ENCODE data around the gene GOLGA3. TPM values are rescaled to one million over a fixed set of nuclear protein-coding genes. Genes with fewer than 3 reads are reported as not detected.

The GOLGA3 gene
- polyA plus RNA-seq, 2 donors, result 10.6 to 18.1 TPM

DNA sequence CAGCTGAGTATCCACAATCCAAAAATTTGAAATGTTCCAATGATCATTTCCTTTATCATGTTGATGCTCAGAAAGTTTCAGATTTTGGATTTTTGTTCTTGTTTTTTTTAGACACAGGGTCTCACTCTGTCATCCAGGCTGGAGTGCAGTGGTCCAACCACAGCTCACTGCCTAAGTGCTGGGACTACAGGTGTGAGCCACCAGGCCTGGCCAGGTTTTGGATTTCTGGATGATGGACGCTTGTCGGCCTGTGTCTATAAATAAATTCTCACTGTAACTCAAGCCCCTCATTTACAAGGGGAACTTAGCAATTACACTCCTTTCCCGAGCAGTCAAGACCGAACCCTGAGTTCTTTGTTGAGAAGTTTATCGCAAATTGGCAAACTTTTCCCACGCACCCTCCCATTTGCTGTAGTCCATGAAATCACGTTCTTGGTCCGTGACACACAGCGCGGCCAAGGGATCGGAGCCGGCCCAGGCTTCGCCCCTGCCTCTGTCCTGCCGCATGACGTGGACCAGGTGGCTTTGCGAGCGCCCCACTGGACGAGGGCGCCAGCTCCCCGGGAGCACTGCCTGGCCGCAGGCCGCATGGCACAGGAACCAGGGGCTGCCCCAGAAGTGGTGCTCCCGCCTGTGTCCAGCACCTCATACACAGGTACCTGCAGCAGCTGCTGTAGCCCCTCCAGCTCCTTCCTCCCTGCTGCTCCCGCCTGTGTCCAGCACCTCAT, 53.0 kb downstream of the GOLGA3 start:
- H3K4me3 ChIP-seq (ENCODE audit: low read depth in 1 of 2, low read length in 2 of 2), result no peak overlapping the region
- no peaks in the 10 kb centered on the region for H3K4me1 ChIP-seq (ENCODE audit: control insufficient read depth in 2 of 2, insufficient read depth in 2 of 2, low read length in 1 of 2)
- H3K9me3 ChIP-seq (ENCODE audit: control insufficient read depth in 2 of 2, insufficient read depth in 1 of 2, low read depth in 1 of 2, low read length in 1 of 2), result no peaks in the 10 kb centered on the region
- WGBS, 2 donors, result 95 to 96% methylated on average over 23 of the region's 24 CpGs
- H3K36me3 ChIP-seq (ENCODE audit: control insufficient read depth in 2 of 2, insufficient read depth in 2 of 2, low read length in 1 of 2), result peaks cover 15 to 64% of the 10 kb centered on the region in 2 donors
- H3K27me3 ChIP-seq (ENCODE audit: control insufficient read depth in 1 of 2, insufficient read depth in 2 of 2, low read length in 2 of 2), result no peaks in the 10 kb centered on the region
- no peak overlapping the region for H3K27ac ChIP-seq (ENCODE audit: low read depth in 2 of 2, low read length in 1 of 2)

DNA sequence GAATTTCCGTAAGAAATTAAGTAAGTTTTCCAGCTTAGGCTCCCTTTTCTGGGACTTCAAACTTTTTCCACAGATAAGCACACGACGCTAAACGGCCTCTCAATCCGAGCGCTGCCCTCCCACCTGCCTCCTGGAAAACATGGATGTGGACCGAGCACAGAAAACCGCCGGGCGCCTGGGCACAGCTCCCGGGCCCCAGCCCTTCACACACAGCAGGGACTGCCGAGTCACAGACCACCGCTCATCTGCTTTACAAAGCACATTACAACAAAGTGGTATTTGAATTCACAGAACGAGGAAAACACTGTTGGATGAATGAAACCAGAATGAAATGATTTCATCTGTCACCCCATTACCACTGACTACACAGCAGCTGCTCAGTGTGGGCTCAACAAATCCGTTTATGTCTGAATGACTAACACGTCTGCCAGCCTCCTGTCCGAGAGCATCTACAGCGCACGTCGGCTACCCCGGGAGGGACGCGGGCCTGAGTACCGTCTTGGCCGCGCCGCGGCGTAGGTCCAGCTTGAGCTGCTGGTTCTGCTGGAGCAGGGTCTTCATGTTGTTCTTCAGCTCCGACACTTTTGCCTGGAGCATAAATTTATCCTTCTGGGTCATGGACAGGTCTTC, 53.9 kb downstream of the GOLGA3 start:
- no peaks in the 10 kb centered on the region for H3K4me1 ChIP-seq (ENCODE audit: control insufficient read depth in 2 of 2, insufficient read depth in 2 of 2, low read length in 1 of 2)
- WGBS, 2 donors, result 89 to 91% methylated on average over 30 of the region's 30 CpGs
- no peak overlapping the region for H3K27ac ChIP-seq (ENCODE audit: low read depth in 2 of 2, low read length in 1 of 2)
- no peak overlapping the region for H3K4me3 ChIP-seq (ENCODE audit: low read depth in 1 of 2, low read length in 2 of 2)
- peaks cover 7 to 55% of the 10 kb centered on the region in 2 donors for H3K36me3 ChIP-seq (ENCODE audit: control insufficient read depth in 2 of 2, insufficient read depth in 2 of 2, low read length in 1 of 2)
- H3K27me3 ChIP-seq (ENCODE audit: control insufficient read depth in 1 of 2, insufficient read depth in 2 of 2, low read length in 2 of 2), result no peaks in the 10 kb centered on the region
- no peaks in the 10 kb centered on the region for H3K9me3 ChIP-seq (ENCODE audit: control insufficient read depth in 2 of 2, insufficient read depth in 1 of 2, low read depth in 1 of 2, low read length in 1 of 2)

DNA sequence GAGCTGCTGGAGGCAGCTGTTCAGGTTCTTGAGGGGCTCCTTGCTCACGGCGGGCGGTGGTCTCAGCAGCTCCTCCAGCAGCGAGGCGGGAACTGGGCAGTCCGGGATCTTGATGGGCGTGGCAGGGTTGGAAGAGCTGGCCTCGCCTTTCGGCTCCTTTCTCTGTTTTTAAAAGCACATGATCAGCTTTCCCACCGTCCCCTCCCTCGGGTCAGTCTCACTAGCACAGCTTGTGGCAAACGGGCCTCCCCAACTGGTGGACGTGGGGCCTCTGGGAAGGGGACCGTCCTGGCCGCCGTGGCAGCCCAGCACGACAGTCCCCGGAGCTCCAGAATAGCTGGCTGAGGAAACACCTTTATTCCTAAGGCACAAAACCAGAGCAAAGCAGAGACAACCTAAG, 54.5 kb downstream of the GOLGA3 start:
- H3K9me3 ChIP-seq (ENCODE audit: control insufficient read depth in 2 of 2, insufficient read depth in 1 of 2, low read depth in 1 of 2, low read length in 1 of 2), result no peaks in the 10 kb centered on the region
- H3K4me3 ChIP-seq (ENCODE audit: low read depth in 1 of 2, low read length in 2 of 2), result no peak overlapping the region
- no peak overlapping the region for H3K27ac ChIP-seq (ENCODE audit: low read depth in 2 of 2, low read length in 1 of 2)
- H3K4me1 ChIP-seq (ENCODE audit: control insufficient read depth in 2 of 2, insufficient read depth in 2 of 2, low read length in 1 of 2), result no peaks in the 10 kb centered on the region
- 88 to 89% methylated on average over 18 of the region's 18 CpGs for WGBS, 2 donors
- peaks cover 7 to 54% of the 10 kb centered on the region in 2 donors for H3K36me3 ChIP-seq (ENCODE audit: control insufficient read depth in 2 of 2, insufficient read depth in 2 of 2, low read length in 1 of 2)
- no peaks in the 10 kb centered on the region for H3K27me3 ChIP-seq (ENCODE audit: control insufficient read depth in 1 of 2, insufficient read depth in 2 of 2, low read length in 2 of 2)

DNA sequence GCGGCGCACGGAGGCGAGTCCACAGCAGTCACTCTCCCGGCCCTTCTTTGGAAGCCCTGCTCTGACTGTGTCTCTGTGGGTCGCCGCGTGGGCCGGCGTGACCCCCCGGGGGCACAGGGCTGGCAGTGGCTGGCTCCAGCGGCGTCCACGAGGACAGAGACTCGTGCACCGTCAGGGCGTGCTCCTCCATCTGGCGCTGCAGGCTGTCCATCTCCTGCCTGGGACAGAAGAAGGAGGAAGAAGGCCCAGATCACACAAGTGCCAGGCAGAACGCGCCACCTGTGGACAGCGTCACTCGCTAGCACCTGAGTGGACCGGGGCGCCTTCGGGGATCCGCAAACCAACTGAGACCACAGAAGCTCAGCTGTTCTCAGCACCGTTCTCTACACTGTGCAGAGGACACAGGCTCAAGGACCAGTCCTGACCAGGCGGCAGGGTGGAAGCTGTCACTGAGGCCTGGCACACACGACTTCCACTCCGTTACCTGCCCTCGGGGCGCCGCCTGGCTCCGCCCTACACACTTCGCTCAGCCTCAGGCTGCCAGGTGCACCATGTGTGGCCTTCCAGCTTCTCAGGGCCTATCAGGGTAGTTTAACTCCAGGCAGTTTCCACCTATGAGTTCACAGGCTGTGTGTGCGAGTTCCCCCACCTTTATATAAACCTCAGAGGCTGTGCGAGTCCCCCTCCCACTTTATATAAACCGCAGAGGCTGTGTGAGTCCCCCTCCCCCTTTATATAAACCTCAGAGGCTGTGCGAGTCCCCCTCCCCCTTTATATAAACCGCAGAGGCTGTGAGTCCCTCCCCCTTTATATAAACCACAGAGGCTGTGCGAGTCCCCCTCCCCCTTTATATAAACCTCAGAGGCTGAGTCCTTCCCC, 55.4 kb downstream of the GOLGA3 start:
- H3K4me3 ChIP-seq (ENCODE audit: low read depth in 1 of 2, low read length in 2 of 2), result no peak overlapping the region

DNA sequence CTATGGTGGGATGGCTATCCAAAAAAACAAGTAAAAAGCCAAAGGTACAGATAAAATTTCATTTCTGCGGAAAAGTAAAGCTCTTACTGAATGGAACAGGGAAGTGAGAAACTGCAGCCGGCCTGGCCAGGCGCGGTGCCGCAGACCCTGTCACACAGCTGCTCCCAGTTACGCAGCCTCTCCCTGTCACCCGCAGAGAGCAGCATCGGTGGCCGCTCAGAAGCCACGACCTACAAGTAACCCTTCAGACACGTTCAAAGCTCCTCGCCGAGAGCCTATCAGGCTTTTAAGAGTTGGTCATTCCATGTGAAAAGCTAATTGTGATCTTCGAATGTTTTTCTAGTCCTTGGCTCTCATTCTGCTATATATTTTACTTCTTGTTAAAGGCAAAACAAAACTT, 56.1 kb downstream of the GOLGA3 start:
- Histone ChIP-seq H3K9me3 (ENCODE audit: control insufficient read depth in 2 of 2, insufficient read depth in 1 of 2, low read depth in 1 of 2, low read length in 1 of 2) (no peaks in the 10 kb centered on the region), H3K27me3 (ENCODE audit: control insufficient read depth in 1 of 2, insufficient read depth in 2 of 2, low read length in 2 of 2) (no peaks in the 10 kb centered on the region), H3K4me3 (ENCODE audit: low read depth in 1 of 2, low read length in 2 of 2) (no peak overlapping the region), H3K36me3 (ENCODE audit: control insufficient read depth in 2 of 2, insufficient read depth in 2 of 2, low read length in 1 of 2) (peaks cover 7 to 51% of the 10 kb centered on the region in 2 donors), H3K27ac (ENCODE audit: low read depth in 2 of 2, low read length in 1 of 2) (no peak overlapping the region), H3K4me1 (ENCODE audit: control insufficient read depth in 2 of 2, insufficient read depth in 2 of 2, low read length in 1 of 2) (no peaks in the 10 kb centered on the region)
- WGBS, 2 donors, result 87 to 88% methylated on average over 14 of the region's 14 CpGs

More for the DNA sequence above, 55.4 kb downstream of the GOLGA3 start:
- H3K36me3 ChIP-seq (ENCODE audit: control insufficient read depth in 2 of 2, insufficient read depth in 2 of 2, low read length in 1 of 2), result peaks cover 7 to 54% of the 10 kb centered on the region in 2 donors
- H3K4me1 ChIP-seq (ENCODE audit: control insufficient read depth in 2 of 2, insufficient read depth in 2 of 2, low read length in 1 of 2), result no peaks in the 10 kb centered on the region
- WGBS, 2 donors, result 86 to 89% methylated on average over 40 to 41 of the region's 41 CpGs
- no peaks in the 10 kb centered on the region for H3K27me3 ChIP-seq (ENCODE audit: control insufficient read depth in 1 of 2, insufficient read depth in 2 of 2, low read length in 2 of 2)
- peak overlapping the region in 1 of 2 donors; percentile 2 for H3K27ac ChIP-seq (ENCODE audit: low read depth in 2 of 2, low read length in 1 of 2)
- no peaks in the 10 kb centered on the region for H3K9me3 ChIP-seq (ENCODE audit: control insufficient read depth in 2 of 2, insufficient read depth in 1 of 2, low read depth in 1 of 2, low read length in 1 of 2)

DNA sequence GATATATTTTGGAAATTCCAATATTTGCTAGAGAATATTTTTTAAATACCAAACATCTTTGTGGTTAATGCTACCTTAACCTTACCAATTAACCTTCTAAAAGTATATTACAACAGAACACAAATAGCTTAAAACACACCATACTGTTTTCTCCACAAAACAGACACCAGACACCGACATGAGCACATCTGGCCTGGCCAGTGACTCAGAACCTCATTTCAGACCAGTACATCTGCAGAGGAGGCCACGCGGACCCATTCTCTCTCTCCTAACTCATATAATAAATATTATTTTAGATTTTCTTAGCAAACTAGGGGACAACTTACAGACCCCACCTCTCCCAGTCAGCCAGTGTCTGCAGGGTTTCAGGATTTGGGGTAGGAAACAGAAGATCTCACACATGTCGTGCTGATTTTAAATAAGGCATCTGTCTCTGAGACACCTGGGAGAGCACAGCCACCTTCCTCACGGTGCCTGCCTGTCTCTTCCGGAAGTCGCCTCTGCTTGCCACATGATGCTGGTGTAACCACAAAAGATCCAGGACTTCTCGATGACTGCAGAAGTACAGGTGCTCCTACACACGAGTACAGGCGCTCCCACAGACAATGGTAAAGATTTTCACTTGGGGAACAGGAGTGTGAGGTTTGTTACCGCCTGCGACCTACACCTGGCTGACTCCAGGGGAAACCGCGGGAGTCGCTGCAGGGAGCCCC, 57.4 kb downstream of the GOLGA3 start:
- H3K27me3 ChIP-seq (ENCODE audit: control insufficient read depth in 1 of 2, insufficient read depth in 2 of 2, low read length in 2 of 2), result no peaks in the 10 kb centered on the region
- peaks cover 3 to 38% of the 10 kb centered on the region in 2 donors for H3K36me3 ChIP-seq (ENCODE audit: control insufficient read depth in 2 of 2, insufficient read depth in 2 of 2, low read length in 1 of 2)
- no peak overlapping the region for H3K4me3 ChIP-seq (ENCODE audit: low read depth in 1 of 2, low read length in 2 of 2)
- H3K27ac ChIP-seq (ENCODE audit: low read depth in 2 of 2, low read length in 1 of 2), result no peak overlapping the region
- 78 to 82% methylated on average over 15 of the region's 15 CpGs for WGBS, 2 donors
- no peaks in the 10 kb centered on the region for H3K9me3 ChIP-seq (ENCODE audit: control insufficient read depth in 2 of 2, insufficient read depth in 1 of 2, low read depth in 1 of 2, low read length in 1 of 2)
- H3K4me1 ChIP-seq (ENCODE audit: control insufficient read depth in 2 of 2, insufficient read depth in 2 of 2, low read length in 1 of 2), result no peaks in the 10 kb centered on the region

DNA sequence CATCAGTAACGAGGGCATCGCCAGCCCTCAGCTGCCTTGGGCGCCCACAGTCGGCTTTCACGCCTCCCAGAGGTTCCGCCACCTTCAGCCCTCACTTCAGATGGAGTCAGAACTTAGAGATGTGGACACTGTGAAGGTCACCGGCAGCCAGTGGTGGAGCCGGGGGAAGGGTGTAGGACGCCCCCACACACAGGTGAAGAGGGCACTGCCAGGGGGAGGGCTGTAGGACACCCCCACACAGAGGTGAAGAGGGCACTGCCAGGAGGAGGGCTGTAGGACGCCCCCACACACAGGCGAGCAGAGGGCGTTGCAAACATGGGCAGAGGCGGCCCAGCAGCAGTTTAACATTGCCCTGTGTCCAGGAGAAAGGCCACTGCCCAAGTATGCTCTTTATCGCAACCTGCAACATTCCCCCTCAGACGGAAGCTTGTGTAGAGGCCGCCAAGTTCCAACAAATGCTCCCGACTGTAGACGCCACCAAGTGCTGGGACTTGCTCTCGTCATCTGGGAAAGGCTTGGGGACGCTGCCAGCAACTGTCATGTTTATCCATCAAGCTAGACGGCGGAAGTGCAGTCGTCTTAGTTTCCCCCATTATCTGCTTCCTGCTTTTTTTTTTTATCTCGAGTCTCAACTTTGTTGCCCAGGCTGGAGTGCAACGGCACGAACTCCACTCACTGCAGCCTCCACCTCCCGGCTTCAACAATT, 62.1 kb downstream of the GOLGA3 start:
- WGBS, 2 donors, result 67 to 70% methylated on average over 27 of the region's 27 CpGs
- H3K9me3 ChIP-seq (ENCODE audit: control insufficient read depth in 2 of 2, insufficient read depth in 1 of 2, low read depth in 1 of 2, low read length in 1 of 2), result no peaks in the 10 kb centered on the region
- no peaks in the 10 kb centered on the region for H3K27me3 ChIP-seq (ENCODE audit: control insufficient read depth in 1 of 2, insufficient read depth in 2 of 2, low read length in 2 of 2)
- no peaks in the 10 kb centered on the region for H3K4me1 ChIP-seq (ENCODE audit: control insufficient read depth in 2 of 2, insufficient read depth in 2 of 2, low read length in 1 of 2)
- no peak overlapping the region for H3K27ac ChIP-seq (ENCODE audit: low read depth in 2 of 2, low read length in 1 of 2)
- peaks cover 0 to 5% of the 10 kb centered on the region in 2 donors for H3K36me3 ChIP-seq (ENCODE audit: control insufficient read depth in 2 of 2, insufficient read depth in 2 of 2, low read length in 1 of 2)
- no peak overlapping the region for H3K4me3 ChIP-seq (ENCODE audit: low read depth in 1 of 2, low read length in 2 of 2)

DNA sequence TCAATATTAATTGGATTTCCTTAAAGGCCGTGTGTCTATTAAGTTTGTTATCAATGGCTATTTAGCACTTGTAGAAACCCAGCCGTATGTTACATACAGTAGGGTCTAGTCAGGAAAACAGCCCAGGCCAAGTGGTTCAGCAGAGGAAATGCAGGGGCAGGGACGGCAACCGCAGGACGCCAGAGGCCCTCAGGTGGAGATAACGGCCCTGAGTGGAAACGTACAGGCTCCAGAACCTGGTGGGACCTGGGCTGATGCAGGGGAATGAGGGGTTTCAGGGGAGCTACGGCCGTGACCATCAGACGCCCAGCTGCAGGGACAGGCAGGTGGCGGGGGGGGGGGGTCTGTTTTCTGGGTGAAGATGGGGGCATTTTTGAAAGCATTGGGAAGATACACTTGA, 63.3 kb downstream of the GOLGA3 start:
- 72 to 73% methylated on average over 11 of the region's 11 CpGs for WGBS, 2 donors
- no peak overlapping the region for H3K4me3 ChIP-seq (ENCODE audit: low read depth in 1 of 2, low read length in 2 of 2)
- H3K27ac ChIP-seq (ENCODE audit: low read depth in 2 of 2, low read length in 1 of 2), result no peak overlapping the region
- peaks cover under 1 to 2% of the 10 kb centered on the region in 2 donors for H3K4me1 ChIP-seq (ENCODE audit: control insufficient read depth in 2 of 2, insufficient read depth in 2 of 2, low read length in 1 of 2)
- H3K9me3 ChIP-seq (ENCODE audit: control insufficient read depth in 2 of 2, insufficient read depth in 1 of 2, low read depth in 1 of 2, low read length in 1 of 2), result no peaks in the 10 kb centered on the region
- H3K36me3 ChIP-seq (ENCODE audit: control insufficient read depth in 2 of 2, insufficient read depth in 2 of 2, low read length in 1 of 2), result peaks cover 0 to 3% of the 10 kb centered on the region in 2 donors
- H3K27me3 ChIP-seq (ENCODE audit: control insufficient read depth in 1 of 2, insufficient read depth in 2 of 2, low read length in 2 of 2), result no peaks in the 10 kb centered on the region

Measured in esophagus (tissue), 2 donors.